ENCODE results near the gene SHISA4.
"Not testable (repeated sequence)": the region's sequence is repeated elsewhere in the genome, so short reads cannot be mapped to it uniquely, and the experiment has no call there.

The SHISA4 gene

DNA sequence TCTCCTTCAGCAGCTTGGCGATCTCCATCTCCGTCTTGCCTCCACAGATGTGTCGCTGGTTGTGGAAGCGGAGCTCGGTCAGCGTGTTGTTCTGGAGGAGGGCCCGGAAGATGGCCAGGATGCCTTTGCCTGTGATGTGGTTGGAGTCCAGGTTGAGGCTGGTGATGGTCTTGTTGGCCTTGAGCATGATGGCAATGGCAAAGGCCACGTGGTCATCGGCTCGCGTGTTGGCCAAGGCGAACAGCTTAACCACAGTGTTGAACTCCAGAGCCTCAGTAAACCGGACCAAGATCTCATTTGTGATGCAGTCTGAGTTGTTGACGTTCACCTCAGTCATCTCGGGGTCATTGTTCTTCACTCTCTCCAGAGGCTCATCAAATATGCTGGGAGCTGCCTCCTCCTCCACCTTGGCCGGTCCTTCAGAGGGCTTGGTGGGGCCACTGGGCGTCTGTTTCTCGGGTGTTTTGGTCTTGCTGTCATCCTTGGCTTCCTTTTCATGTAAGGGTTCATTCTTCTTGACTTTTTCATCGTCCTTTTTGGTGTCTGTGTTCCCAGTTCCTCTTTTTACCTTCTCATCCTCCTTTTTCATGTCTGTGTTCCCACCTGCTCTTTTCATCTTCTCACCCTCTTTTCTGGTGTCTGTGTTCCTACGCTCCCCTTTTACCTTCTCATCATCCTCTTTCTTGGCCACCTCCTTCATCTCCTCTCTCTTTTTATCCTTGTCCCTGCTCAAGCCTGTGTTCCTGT lies 11.2 kb downstream of the SHISA4 start:
- FAIRE-seq: no peak

DNA sequence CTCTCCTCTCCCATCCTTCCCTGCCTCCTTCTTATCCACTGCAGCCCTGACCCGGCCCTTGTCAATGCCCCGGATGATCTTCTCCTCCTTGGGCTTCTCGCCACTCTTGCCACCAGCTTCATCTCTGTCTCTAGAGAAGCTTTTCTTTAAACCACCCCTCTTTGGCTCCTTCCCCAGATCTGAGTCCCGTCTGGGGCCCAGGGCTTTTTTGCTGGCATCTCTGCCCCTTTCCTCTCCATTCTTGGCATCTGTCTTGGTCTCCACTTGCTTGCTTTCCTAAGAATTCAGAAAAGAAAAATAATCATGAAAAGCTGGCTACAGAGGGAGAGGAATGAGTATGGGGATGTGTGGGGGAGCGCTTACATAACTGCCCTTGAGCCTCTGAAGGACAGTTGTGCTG lies 11.8 kb downstream of the SHISA4 start:
- FAIRE-seq: no peak

DNA sequence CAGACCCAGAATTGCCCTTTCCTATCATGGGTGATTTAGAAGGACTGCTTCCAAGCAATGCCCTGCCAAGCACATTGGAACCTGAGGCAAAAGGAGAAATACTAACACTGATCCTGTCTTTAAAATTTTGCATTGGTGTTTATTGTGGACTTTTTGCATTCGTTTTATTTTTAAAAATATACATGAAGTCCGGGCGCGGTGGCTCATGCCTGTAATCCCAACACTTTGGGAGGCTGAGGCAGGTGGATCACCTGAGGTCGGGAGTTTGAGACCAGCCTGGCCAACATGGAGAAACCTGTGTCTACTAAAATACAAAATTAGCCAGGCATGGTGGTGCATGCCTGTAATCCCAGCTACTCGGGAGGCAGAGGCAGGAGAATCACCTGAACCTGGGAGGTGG lies 12.3 kb downstream of the SHISA4 start:
- FAIRE-seq: not testable (repeated sequence)

DNA sequence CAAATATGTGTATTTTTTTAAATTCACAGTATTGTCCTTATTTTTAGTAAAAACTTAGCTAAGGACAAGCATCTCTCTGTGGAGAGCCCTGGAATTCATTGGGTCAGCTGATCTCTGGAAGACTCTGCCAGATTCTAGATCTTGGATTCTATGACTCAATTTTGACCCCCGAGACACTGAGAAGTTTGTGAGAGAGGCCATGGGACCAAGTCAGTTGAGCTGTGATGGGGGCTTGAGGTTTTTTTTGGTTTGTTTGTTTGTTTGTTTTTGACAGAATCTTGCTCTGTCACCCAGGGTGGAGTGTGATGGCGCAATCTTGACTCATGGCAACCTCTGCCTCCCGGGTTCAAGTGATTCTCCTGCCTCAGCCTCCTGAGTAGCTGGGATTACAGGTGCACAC lies 13.5 kb downstream of the SHISA4 start:
- no peak for FAIRE-seq

DNA sequence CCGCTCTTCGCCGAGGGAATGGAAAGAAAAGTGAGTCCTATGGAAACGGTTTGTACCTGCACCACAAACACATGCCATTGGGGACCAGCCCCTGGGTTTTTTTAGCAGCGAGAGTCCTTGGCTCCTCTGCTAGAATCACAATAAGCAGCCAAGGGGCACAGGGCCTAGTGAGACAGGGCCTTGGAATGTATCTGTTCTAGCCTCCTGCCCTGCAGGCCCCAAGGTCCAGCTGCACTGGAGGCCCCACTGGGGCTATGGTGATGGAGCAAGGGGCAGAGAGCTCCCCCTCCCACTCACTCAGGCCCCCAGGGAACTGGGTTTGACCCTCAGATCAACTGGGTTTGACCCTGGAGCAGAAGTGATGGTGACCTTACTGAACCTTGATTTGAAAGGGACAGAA lies 14.4 kb downstream of the SHISA4 start:
- FAIRE-seq: no peak

DNA sequence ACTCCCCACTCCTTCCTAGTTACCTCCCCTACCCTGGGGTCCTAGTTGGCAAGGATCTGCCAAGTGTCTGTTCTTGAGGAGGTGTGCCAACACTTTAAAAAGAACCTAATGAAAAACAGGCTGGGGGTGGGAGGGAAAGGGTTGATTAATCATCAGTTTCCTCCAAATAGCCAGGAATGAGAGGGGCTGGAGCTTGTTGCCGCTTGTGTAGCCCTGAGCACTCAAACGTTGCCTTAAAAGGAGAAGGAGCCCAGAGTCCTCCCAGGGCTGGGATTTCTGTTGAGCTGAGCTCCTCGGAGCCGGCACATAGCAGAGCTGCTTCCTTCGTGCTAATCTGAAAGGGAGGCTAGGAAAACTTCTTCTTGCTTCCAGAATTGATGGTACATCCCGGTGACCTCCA lies 15.9 kb downstream of the SHISA4 start:
- FAIRE-seq: no peak

DNA sequence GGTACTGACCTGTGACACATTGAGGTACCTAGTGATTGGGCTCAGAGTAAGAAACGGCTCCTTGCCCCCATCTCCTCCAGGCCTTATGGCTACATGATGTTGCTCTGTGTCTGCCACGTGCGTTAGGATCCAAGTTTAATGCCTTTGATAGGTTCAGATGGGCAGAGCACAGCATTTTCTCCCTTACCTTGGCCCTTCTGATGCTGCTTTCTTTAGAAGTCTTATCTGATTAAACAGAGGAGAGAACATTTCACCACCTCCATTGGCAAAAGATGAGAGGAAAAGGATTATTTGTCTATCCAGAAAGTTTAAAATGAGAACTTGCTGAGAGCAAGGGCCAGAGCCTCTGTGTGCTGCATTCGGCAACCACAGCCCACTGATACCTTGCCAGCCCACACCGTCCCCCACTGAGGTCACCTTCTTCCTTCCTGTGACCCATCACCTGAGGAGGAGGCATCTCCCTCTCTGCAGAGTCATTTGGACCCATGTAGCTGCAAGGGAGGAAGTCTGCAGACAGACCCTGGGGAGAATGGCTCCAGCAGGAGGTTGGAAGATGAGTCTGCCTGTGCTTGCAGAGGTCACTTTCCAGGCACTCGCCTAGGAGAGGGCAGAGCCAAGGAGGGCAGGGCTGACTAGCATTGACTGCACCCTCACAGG lies 16.7 kb downstream of the SHISA4 start:
- FAIRE-seq: no peak

DNA sequence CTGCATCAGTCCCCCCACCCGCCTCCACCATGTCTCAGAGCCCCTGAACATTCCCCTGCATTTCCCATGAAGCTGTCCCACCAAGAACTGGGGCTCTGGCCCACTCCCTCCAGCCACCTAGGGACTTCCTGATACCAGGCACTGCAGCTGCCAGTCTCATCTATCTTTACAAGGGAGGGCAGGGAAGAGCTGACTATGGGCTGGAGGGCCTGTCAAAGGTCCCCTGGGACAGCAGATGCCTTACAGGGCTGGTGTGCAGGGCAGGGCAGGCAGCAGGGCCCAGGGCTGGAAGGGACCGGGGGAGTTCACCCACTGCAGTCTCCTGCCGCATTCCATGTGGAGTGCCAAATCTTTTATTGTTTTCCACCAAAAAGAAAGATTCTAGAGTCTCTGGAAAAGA lies 17.6 kb downstream of the SHISA4 start:
- FAIRE-seq: no peak

DNA sequence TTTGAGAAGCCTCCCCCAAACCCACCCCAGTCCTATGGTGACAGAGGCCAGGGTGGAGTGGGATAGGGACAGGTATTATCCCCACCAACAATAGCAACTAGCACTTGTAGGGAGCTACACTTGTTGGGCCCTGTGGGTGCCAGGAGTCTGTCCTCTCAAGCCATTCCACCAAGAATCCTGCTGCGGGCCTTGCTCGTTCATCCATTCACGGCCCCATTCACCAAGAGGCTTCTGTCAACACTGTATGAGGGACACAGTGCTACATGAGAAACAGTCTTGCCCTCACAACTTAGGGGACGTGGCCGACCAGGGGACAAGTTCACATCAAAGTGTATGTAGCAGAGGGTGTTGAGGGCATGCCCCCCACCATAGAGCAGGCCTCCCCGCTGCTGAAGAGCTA lies 18.9 kb downstream of the SHISA4 start:
- FAIRE-seq: no peak

DNA sequence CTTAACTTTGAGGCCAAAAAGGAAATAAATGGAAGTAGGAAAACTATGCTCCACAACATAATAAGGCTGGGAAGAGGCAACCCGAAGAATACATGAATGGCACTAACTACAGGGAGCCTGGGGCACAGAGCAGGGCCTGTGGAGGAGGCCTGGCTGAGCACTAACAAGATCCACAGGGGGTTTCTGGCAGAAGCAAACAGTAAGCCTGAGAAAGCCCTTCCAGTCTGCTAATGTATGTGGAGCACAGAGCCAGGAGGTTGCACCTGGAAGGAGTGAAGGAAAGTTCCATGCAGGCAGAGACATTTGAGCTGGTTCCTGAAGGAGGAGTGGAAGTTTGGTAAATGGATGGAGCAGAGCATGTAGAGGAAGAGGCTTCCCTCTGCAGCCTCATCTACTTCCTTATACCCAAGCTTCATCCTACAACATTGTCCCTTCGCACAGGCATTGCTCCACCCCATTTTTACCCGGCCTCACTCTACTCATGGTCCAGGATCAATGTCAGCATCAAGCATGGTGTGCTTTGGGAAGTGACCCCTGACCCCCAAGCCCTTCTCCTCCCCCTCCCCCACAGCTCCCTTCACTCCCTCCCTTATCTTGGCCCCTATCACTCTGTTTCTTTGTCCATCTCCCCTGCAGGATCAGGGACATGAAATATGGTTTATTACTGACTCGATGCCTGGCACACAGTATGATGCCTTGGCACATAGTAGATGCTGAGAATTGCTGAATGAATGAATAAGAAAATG lies 23.3 kb downstream of the SHISA4 start:
- FAIRE-seq: no peak

DNA sequence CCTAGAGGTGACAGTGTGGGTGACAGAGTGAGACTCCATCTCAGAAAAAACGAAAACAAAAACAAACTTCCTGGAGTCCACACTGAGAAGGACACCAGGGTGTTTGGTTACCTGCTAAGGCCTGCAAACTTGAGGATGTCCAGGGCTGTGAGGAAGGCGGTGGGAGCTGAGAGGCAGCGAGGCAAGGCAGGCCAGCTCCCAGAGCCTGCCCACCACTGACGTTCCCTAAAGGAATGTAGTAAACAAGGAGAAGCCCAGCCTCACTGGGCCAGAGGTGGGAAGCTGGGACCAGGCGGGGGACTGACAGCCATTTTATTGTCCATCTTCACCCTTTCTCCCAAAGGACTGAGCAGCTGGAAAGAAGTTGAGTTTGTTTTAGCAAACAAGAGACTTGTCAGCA lies 24.1 kb downstream of the SHISA4 start:
- FAIRE-seq: no peak

DNA sequence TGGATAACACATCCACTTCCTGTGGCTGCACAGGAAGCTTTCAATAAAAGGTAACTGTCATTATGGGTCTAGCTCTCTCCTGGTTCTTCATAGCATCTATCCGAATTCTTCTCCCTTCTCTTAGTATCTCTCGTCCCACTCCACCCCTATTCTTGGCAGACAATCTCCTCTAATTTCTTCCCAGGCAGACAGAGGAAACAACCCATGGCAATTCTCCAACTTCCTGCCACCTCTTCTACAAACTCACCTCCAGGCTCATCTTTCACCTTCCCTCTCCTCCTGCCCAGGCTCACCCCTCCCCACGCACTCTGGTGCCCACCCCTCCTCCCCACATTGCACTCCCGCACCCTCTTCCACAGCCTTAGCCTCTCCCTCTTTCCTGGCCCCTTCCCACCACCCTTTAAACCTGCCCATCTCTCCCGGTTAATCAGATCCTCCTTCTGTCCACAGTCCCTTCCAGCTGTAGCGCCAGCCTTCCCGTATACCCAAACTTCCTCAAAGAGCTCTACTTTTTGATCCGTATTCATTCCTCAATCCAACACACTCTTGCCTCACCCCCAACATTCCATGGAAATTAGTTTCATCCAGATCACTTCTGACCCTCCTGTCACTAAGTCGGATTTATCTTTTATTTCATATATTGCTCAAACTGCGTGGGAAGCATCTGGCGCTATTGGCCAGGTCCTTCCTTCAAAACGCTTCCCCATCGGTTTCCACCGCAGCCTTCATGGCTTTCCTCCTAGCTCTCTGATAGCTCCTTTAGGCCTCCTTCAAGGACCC lies 25.9 kb downstream of the SHISA4 start:
- no peak for FAIRE-seq

DNA sequence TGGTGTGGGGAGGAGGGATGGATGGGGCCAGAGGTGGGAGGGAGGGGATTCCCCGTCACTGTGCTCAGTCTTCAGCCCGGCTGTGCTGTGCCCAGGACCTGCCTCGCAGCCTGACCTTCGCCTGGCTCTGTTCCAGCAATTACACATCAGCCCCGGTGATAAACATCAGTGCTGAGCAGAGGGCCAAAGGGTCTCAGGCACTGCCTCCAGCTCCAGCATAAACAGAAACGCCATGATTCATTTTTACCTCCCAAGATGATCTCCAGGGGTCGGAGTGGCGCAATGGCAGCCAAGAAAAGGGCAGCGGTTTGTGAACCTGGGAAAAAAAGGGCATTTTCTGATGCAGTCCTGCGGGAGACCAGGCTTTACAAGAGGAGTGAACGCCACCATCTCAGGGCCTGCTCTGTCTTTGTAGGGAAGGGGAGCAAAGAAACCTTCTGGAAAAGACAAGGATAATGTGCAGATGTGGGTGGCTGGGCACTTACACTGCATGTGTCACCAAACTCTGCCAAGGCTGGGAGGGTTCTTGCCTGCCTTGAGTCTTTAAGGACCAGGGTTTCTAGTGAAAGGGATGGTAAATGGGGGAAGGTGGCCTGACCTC lies 28.1 kb downstream of the SHISA4 start:
- no peak for FAIRE-seq

DNA sequence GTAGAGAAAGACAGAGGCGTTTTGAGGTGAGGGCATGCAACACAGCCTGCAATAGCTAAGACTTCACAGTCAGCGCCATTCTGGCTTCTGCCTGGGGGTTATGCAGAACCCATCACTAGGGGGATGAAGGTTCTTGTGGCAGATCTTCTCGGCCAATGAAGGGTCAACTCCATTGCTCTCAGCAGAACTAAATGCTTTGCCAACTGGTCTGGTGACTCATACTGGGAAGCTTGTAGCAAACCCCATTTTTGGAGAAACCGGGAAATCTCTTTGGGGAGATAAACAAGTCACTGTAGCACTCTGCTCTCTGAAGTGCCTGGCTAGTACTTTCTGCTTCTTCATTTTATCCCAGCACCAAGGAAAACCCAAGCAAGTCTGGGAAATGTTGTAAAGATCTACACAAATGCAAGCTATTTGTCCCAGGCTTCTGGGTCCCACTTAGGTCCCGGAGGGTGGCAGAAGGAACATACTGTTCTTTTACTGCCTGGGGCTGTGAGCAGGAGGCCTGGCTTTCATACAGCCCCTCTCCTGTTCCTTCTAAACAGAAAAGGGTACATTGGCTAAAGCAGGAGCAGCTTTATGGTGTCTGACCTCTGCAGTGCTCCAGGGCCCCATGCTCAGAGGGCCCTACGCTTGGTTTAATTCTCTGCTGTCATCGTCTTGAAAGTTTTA lies 28.8 kb downstream of the SHISA4 start:
- no peak for FAIRE-seq

DNA sequence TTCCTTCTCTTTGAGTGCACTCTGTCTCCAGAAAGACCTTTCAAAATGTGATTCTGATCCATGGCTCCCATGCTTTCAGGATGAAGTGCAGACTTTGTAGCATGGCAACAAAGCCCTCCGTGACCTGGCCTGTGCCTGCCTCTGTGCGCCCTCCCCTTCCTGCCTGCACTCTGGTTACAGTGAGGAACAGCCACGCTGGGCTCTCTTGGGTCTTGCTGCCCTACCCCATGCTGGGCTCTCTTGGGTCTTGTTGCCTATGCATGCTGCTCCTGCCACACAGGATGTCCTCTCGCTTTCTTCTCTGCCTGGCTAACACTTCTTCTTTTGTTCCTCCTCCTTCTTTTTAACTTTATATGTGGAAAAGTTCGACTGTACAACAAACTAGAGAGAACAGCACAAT lies 29.6 kb downstream of the SHISA4 start:
- no peak for FAIRE-seq

DNA sequence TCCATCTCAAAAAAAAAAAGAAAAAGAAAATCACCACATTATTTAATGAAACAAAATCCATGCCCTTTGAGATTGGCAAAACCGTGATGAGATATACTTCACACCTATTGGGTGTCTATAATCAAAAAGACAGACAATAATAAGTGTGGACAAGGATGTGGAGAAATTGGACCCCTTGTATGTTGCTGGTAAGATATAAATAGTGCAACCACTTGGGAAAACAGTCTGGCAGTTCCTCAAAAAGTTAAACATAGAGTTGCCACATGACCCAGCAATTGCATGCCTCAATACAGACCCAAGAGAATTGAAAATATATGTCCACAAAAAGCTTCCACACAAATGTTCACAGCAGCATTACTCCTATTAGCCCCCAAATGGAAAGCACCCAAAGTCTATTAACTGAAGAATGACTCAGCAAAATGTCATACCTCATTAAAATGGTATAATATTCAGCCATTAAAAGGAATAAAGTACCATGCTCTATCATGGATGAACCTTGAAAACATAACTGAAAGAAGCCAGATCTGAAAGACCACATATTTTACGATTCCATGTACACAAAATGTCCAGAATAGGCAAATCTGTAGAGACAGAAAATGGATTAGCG lies 33.4 kb downstream of the SHISA4 start:
- FAIRE-seq: no peak

DNA sequence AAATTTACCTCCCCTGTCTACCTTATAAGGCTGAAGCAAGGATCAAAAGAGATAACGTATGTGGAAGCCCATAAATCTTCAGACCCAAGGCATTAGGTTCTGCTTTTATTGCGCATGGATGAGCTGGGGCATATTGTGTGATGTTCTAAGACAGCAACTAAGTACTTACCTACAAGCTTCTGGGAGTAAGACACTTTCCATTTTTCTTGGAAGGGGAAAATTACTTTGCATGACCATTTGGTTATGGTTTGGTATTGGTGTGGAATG lies 36.5 kb downstream of the SHISA4 start:
- FAIRE-seq: no peak

DNA sequence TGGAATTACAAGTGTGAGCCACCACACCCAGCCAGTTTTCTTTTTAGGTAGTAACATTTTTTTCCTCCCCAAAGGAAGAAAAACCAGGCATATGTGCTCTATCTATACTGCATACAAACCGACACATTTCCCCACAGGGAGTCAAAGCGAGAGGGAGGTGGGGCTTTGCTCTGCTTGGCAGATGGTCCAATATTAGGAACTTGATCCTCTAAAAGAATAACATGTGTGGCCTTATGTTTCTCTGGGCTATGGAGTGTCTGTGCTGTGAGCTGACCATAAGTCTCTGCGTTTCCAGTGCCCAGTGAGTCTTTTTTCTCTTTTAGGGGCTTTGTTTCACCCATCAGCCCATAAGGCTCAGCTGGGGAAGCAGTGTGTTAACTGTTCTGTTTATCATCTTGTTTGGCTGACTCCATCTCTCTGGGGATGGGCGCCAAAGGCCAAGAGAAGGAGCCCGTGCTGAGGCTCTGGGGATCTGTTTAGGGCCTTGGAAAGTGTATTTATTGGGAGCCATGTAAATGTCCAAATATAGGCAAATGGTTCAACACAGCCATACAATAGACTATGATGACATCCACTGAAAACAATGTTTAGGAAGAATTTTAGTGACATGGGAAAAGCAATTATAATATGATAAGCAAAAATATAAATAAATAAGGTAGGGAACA lies 37.4 kb downstream of the SHISA4 start:
- FAIRE-seq: no peak

DNA sequence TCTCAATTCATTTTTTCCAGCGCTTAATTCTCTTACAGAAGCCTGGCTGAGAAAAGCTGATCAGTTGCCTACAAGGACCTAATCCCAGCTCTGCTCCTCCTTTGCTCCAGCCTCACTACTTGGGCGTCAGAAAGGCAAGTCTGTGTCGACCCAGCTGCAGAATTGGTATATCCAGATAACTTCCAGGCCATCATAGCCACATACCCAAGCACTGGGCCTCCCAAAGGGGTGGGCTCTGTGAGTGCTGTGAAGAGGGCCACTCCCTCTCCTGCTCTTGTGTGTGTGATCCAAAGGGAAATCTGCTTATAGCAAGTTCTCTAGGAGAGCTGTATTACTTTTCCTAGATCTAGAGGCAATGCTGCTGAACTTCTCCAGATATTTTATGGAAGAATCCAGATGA lies 39.6 kb downstream of the SHISA4 start:
- no peak for FAIRE-seq

DNA sequence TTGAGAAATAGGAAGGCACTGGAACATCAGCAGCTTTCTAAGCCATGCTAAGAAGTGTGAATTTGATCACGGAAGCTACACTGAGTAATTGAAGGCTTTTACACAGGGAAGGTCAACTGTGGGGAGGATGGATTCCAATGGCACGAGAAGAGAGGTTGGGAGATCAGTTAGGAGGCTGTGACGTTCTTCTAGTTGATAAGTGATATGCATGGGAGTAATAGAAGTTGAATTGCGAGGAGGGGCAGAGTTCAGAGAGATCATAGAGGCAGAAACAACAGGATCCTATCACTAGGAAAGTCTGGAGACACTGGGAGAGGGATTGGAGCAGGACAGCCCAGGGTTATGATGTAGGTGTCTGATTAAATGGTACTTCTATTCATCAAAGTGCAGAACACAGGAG lies 41.4 kb downstream of the SHISA4 start:
- FAIRE-seq: no peak

DNA sequence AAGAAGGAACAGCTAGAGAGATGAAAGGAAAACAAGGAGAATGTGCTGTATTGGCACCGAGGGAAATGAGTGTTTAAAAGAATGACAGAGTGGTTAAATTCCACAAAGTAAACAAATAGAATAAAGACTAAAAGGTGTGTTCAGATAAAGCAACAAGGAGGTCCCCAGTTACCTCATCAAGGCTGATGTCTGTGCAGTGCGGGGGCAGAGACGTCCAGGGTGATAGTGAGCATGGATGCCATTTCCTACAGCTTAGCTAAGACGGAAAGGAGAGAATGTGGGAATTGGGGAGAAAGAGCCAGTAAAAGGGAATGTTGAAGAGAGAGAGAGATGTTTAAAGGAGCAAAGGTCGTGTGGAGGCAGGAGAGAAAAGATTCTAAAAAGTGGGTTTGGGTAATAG lies 42.1 kb downstream of the SHISA4 start:
- FAIRE-seq: no peak
